ENCODE data around the gene KLHL18.
A peak's percentile ranks its signal among the peaks of the same experiment; 100 is the strongest.
"Not testable (repeated sequence)": the region's sequence is repeated elsewhere in the genome, so short reads cannot be mapped to it uniquely, and the experiment has no call there.

The KLHL18 gene

DNA sequence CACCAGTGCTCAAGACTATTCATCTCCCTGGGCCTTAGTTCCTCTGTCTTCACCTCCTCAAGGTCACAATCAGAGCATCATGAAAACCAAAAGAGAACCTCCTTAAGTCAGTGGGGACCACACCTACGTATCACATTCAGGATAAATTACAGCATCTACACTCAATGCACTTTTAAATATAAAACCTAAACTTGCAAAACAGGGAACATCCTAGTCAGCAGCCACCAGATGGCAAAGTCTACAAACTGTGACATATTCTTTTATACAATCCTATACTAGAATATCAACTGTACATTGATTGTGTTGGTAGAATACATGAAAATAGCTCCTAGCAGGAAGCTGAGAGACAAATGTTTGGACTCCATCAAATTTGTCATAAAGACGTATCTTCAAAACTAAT lies 8.1 kb upstream of the KLHL18 start:
- DNase-seq (ENCODE audit: low spot score) = no peak

DNA sequence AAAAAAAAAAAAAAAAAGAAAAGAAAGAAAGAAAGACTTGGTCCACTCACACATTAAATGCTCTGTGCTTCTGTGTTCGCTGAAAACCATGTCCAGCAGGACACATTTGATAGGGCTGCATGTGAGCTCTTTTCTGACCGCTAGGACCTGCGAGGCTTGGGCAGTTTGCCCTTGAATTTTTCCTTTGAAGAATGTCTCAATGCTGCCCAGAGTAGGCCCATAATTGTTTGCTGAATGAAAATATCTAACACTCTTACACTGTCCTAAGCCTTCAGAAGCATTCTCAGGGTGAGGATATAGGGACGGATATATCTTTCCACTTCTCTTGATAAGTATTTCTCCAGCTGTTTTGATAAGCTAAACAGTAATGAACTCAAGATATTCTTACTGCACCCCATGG lies 6.2 kb upstream of the KLHL18 start:
- DNase-seq (ENCODE audit: low spot score) = no peak

DNA sequence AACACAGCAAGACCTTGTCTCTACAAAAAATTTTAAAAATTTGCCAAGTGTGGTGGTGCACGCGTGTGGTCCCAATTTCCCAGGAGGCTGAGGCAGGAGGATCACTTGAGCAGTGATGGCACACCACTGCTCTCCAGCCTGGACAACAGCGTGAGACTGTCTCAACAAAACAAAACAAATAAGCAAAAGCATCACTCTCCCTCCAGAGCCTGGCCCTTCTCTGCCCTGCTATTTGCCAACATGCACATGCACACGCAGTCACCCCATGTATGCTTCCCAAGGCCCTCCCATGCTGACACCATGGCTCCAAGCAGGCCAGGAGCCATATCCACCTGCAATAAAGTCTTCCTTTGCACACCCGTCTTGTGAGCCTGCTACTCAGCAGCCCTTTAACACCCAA lies 2.2 kb upstream of the KLHL18 start:
- no peak for DNase-seq (ENCODE audit: low spot score)

DNA sequence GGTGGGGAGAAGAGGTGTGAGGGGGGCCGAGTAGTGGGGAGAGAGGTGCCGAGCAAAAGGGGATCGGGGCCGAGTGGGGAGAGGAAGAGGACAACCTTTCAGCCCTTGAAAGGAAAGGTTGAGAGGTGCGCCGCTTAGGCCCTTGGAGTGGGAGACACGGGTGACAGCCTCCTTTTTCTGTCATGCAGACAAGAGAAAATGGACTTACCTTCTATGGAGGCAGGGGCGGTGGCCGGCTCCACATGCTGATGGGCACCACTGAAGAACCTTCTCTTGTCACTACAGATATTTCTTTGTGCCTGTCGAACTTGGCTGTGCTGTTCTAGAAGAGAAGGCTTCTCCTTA lies 421 bp downstream of the KLHL18 start:
- peak; percentile 36 for DNase-seq (ENCODE audit: low spot score)

DNA sequence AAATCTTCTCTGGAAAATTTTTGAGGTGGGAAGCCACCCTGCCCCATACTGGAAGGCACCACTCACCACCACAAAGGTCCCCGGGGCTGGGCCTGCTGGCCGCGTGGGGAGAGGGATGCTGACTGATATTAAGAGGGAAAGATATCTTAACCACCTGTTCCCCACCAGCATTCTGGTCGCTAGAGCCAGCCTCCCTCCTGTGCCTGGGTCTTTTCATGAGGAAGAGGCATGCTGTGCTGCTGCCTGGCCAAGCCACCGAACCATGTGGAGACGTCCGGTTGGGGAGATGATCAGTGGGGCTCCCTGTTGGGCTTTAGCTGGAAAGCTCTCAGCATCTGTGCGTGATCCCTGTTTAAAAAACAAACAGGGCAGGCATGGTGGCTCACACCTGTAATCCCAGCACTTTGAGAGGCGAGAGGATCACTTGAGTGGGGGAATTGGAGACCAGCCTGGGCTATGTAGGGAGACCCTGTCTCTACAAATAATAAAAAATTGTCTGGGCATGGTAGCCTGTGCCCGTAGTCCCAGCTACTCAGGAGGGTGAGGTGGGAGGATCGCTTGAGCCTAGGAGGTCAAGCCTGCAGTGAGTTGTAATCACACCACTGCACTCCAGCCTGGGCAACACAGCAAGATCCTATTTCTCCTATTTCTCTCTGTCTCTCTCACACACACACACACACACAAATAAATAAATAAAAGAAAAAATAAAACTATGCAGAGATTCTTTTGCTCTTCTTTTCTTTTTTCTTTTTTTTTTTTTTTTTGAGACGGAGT lies 1.0 kb downstream of the KLHL18 start:
- peak; percentile 41 for DNase-seq (ENCODE audit: low spot score)

DNA sequence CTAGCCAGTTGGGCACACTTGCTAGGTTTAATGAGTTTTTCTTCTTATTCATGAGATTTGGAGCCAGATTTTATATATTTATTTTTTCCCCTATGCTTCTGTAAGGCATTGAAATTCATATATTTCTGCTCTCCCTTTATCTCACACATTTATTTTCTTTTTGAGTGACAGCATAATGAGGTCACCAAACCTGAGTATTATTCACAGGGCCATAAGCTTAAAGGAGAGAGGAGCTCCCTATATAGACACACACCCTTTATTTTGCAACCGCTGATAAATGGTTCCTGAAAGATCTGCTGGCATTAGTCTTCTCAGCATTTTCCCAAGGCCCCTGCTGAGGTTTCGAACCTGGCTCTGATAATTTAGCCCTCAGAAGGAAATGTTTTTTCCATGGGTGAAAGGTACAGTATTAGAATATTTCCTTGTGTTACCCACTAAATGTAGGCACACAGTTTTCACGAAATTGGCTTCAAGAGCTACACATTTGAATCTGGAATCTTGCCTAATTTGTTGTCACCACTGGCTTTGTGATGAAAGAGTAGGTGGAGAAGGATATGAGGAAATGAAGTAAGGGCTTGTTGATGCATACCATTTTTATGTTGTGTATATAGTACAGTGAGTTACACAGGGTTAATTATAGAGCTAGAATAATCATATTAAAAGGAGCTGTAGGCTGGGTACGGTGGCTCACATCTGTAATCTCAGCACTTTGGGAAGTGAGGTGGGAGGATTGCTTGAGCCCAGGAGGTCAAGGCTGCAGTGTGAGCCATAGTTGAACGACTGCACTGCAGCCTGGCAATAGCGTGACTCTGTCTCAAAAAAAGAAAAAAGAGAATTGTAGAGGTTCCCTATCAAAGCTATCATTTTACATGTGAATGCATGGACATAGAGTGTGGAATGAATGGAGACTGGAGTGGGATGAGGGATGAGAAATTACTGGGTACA lies 6.5 kb downstream of the KLHL18 start:
- no peak for DNase-seq (ENCODE audit: low spot score)

DNA sequence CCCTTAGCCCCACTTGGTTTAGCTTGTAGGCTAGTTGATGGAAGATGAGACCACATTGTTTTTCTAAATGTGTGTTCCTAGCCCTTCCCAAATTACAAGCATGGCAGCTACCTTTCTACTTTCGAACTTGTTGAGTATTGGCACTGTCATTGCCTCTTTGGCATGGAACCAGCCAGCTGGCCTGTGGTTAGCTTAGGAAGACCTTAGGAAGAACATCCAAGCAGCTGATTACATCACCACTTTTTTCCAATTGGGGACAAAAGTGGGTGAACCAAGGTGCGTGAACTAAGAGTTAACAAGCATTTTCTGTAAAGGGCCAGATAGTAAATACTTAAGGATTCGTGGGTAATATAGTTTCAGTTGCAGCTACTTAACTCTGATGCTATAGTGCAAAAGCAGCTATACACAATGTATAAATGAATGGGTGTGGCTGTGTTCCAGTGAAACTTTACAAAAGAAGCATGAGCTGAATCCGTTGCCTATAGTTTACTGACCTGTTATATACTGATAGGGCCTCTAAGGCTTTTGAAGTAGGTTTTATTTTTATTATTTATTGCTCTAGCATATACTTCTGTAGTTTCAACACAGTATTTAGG lies 8.5 kb downstream of the KLHL18 start:
- DNase-seq (ENCODE audit: low spot score) = no peak

DNA sequence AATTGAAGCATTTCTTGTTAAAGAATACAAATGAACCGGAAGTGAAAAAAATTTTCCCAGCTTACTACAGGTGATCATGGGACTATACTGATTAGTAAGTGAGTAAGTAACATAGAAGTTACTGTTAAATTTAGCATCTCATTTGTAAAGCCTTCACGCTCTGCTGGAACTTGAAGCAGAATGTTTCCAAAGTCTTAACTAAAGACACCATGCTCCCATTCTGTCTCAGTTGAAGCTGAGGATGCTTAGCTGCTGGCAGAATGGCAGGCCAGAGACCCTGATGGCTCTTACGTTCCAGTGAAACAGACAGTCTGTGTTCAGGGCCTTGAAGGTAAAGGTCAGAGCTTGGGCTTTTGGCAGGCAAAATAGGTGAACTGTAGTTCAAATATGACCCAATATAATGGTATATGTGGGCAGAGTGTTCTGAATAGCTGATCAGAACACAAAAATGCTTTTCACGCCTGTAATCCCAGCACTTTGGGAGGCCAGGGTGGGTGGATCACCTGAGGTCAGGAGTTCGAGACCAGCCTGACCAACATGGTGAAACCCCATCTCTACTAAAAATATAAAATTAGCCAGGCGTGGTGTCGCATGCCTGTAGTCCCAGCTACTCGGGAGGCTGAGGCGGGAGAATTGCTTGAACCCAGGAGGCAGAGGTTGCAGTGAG lies 9.1 kb downstream of the KLHL18 start:
- not testable (repeated sequence) for DNase-seq (ENCODE audit: low spot score)

DNA sequence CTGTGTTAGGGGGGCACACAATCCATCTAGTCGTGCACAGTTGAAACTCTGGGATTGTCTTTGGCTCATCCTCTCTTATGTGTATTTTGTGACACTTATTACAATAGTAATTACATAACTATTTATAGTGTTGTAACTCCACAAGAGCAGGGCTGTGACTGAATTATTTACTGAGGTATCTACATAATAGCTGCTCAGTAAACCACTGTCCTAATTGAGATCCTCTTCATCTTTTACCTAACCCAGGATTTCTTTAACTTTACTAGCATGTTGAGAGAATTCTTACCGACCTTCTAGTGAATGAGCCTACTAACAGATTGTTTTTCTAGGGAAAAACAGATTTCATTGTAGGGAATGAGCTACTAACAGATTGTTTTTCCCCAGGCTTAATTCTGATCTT lies 11.1 kb downstream of the KLHL18 start:
- no peak for DNase-seq (ENCODE audit: low spot score)

DNA sequence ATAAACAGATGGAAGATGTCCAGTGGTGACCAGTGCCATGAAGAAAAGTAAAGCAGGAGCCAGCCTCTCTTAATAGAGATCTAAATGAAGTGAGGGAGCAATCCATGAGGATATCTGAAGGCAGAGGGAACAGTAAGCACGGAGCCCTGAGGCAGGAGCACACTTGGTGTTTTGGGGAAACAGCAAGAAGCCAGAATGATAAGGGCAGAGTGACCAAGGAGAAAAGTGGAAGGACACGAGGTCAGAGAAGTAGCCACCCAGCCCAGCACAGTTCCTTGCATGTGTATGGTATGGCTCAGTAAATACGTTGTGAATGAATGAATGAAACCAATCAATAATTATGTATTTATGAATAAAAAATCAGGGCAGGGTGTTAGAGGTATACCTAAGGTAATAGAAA lies 11.6 kb downstream of the KLHL18 start:
- DNase-seq (ENCODE audit: low spot score) = no peak

DNA sequence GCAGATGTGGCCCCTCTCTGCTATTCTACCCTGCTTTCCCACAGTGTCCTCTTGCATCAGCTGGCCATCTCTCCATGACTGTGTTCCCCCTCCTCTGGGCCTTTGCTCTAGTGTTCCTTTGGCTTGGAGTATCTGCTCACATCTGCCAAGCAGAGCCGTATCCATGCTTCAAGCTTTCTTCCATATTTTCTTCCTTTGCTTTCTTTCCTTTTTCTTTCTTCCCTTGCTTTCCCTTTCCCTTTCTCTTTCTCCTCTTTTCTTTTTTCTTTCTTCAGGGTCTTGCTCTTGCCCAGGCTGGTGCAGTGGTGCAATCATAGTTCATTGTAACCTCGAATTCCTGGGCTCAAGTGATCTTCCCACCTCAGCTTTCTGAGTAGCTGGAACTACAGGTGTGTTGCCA lies 12.6 kb downstream of the KLHL18 start:
- no peak for DNase-seq (ENCODE audit: low spot score)

DNA sequence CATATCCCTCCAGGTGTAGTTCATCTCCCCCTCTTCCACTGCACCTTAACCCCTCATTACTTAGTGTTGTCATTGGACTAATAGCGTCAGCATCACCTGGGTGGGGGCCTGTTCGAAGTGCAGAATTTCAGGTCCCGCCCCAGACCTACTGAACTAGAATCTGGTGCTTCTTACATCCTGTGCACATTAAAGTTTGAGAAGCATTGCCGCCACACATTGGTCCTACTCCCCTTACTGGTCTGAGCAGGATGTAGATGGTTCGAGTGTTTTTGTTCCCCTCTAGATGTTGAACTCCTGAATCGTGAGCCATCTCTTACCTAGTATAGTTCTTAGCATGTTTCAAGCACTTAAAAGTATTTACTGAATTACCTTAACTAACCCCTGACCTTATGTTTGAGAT lies 13.2 kb downstream of the KLHL18 start:
- DNase-seq (ENCODE audit: low spot score) = no peak

DNA sequence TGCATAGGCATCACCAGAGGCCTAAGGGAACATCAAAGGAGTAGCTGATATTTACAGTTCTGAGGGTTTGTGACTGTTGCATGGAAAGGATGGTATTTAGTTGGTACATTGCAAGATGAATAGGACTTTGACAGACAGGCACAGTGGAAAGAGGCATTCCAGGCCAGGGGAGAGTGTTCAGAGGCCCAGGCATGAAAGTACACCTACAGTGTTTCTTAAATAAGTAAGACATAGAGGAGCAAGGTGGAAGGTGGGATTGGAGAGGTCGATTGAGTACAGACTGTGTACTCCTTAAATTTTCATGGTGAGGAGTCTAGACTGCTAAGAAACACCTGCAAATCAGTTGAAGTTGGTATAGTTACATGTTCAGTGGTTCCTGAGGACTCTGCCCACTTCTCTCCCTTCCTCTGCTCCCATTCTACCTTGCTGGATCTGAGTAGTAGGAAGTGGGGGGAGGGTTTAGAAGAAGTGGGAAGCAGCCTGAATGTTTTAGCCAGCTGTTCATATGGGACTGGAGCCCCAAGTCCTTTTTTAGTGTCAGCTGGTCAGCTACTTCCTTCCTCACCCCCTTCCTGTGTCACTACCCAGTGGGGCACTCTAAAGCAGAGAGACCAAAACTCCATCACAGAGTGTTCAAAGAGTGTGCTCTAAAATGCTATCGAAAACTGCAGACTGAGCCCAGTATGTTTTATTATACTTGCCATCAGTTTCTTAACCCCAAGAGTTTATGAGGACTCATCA lies 14.0 kb downstream of the KLHL18 start:
- DNase-seq (ENCODE audit: low spot score) = no peak

DNA sequence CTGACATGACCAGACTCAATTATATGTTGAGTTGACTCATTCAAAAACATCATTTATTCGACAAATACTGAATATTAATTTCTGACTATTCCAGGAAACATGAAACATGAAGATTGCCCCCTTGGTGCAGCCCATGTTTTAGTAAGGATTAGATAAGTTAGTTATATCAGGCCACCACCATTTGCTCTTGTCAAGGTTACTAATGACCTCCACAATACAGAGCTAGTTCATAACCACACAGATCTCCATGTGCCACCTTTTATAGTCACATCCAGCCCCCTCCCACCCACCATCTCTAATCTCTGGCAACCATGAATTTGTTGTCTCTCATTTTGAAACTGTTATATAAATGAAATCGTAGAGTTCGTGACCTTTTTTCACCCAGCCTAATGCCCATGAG lies 15.7 kb downstream of the KLHL18 start:
- no peak for DNase-seq (ENCODE audit: low spot score)

DNA sequence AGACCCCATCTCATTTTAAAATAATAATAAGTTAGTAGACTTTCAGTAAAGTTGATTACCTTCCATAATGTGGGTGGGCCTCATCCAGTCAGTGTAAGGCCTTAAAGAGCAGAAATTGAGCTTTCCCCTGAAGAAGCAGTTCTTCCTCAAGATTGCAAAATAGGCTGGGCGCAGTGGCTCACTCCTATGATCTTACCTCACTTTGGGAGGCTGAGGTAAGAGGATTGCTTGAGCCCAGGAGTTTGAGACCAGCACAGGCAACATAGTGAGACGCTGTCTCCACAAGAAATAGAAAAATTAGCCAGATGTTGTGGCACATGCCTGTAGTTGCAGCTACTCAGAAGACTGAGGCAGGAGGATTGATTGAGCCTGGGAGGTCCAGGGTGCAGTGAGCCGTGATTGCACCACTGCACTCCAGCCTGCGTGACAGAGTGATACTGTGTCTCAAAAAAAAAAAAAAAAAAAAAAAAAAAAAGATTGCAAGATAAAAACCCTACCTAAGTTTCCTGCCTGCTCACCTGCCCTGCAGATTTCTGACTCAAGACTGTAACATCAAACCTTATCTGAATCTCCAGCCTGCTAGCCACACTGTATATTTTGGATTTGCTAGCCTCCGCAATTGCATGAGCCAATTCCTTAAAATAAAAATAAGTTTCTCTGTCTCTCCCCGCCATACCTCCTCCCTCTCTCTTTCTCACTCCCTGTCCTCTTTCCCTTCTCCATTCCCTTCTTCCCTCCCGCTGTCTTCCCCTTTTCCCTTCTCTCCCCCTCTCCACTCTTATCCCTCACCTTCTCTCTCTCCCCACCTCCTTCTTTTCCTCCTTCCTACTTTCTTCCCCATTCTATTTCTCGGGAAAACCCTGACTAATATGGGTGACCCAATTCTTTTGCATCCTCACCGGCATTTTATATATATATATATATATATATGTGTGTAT lies 16.9 kb downstream of the KLHL18 start:
- no peak for DNase-seq (ENCODE audit: low spot score)

DNA sequence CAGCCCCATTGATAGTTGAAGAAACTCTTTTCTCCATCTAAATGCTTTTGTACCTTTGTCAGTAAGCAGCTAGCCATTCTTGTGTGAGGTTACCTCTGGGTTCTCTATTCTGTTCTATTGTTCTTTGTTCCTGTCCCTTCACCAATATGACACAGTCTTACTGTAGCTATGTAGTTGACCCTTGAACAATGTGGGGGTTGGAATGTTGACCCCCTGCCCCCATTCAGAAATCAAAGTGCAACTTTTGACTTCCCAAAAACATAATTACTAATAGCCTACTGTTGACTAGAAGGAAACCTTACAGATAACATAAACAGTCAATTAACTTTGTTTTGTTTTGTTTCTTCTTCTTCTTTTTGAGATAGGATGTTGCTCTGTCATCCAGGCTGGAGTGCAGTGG lies 18.7 kb downstream of the KLHL18 start:
- DNase-seq (ENCODE audit: low spot score) = no peak

DNA sequence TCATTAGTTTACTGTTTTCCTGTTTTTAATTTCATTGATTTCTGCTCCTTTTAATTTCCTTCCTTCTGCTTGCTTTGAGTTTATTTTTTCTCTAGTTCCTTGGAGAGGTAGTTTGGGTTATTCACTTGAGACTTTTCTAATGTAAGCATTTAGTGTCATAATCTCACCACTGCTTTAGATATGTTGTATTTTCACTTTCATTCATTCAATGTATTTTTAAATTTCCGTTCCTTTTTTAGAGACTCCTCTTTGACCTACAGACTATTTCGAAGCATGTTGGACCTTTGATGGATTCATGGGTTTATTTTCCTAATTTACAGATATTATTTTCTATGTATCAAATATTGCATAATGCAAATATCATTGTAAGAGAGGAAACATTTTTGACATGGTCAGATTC lies 23.3 kb downstream of the KLHL18 start:
- no peak for DNase-seq (ENCODE audit: low spot score)

DNA sequence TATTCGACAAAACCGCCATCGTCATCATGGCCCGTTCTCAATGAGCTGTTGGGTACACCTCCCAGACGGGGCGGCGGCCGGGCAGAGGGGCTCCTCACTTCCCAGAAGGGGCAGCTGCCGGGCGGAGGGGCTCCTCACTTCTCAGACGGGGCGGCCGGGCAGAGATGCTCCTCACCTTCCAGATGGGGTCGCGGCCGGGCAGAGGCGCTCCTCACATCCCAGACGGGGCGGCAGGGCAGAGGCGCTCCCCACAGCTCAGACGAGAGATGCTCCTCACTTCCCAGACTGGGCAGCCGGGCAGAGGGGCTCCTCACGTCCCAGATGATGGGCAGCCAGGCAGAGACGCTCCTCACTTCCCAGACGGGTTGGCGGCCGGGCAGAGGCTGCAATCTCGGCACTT lies 26.5 kb downstream of the KLHL18 start:
- not testable (repeated sequence) for DNase-seq (ENCODE audit: low spot score)

DNA sequence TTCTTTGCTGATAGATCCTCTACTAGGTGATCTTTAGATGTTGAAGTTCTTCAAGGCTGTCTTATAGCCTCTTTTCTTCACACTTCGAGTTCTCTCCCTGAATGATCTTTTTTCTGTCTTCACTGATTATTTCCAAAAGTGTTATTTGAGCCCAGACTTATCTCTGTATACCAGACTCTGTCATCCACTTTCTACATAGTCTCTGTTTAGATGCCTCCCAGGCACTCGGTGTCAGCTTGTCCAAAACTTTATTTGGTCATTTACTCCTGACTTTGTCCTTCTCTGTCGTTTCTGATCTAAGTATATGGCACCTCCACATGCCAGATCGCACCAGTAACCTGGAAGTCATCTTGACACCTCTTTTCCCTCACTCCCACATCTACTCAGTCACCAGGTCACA lies 27.6 kb downstream of the KLHL18 start:
- no peak for DNase-seq (ENCODE audit: low spot score)

DNA sequence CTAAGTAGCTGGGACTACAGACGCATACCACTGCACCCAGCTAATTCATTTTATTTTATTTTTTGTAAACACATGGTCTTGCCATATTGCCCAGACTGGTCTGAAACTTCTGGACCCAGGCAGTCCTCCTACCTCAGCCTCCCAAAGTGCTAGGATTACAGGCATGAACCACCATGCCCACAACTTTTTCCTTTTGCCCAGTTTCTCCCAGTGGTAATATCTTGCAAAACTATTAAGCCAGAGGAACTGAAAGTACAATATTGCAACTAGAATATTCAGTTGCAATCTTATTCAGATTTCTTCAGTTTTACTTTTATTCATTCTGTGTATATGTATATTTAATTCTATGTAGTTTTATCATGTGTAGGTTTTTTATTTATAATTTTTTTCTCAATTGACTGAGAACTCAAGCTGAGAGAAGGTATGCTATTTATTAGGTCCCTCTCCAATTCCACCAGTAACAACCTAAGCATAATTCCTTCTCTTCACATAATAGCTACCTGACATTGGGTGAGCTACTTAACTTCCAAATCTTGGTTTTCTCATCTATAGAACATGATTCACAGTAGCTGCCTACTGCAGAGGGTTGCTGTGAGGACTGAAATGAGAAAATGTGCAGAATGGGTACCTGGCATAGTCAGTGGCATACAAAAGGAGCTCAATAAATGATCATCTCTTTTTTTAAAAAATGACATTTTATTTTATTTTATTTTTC lies 30.8 kb downstream of the KLHL18 start:
- DNase-seq (ENCODE audit: low spot score) = no peak

Data from GM03348 (cell line).